HepG2 (cell line): ENCODE data around the gene NEU1. TPM values are rescaled to one million over a fixed set of nuclear protein-coding genes. Genes with fewer than 3 reads are reported as not detected.

Experiments
- ARNT ChIP-seq: fragments of 450-650 bp; IDR thresholded peaks from 2 replicates; pipeline ENCODE4 v1.6.1; 2017
- CEBPB ChIP-seq: IDR thresholded peaks from 2 replicates; pipeline ENCODE4 v1.6.1; 2011; ENCODE audit warnings: low read depth, low read length, improper control_type of control experiment, borderline replicate concordance
- DMTF1 ChIP-seq: sonication (generic); formaldehyde crosslinking; IDR thresholded peaks from 2 replicates; pipeline ENCODE4 v1.4.0; 2020; ENCODE audit warnings: mild to moderate bottlenecking, missing genetic modification reagents
- EZH2 ChIP-seq: conservative IDR thresholded peaks from 2 replicates; pipeline ENCODE4 v1.6.1; 2012; ENCODE audit warnings: mild to moderate bottlenecking, low read depth, low read length, moderate library complexity
- HMG20B ChIP-seq: conservative IDR thresholded peaks from 2 replicates; pipeline ENCODE4 v1.6.1; 2016; ENCODE audit warnings: missing genetic modification reagents, missing compliant biosample characterization
- HNF4A ChIP-seq: sonication (generic); formaldehyde crosslinking; IDR thresholded peaks from 2 replicates; pipeline ENCODE4 v1.4.0; 2020; ENCODE audit warnings: missing genetic modification reagents
- MAZ ChIP-seq, 2 experiments: sonication (generic) in 1 of 2; formaldehyde crosslinking in 1 of 2; IDR thresholded peaks; 2 replicates each; pipeline versions ENCODE4 v1.5.0 to v1.6.1; 2012 to 2020; ENCODE audit warnings: low read depth in 2 of 2, mild to moderate bottlenecking in 2 of 2, borderline replicate concordance in 1 of 2, improper control_type of control experiment in 1 of 2, low read length in 1 of 2, missing genetic modification reagents in 1 of 2, moderate library complexity in 1 of 2
- MED8 ChIP-seq: sonication (generic); formaldehyde crosslinking; IDR thresholded peaks from 2 replicates; pipeline ENCODE4 v1.8.1; 2023; ENCODE audit warnings: mild to moderate bottlenecking, missing genetic modification reagents; ENCODE audit not compliant: insufficient replicate concordance
- NCOA2 ChIP-seq: sonication (generic); formaldehyde crosslinking; IDR thresholded peaks from 2 replicates; pipeline ENCODE4 v1.8.0; 2022; ENCODE audit warnings: inconsistent platforms
- PHF21A ChIP-seq: sonication (generic); formaldehyde crosslinking; IDR thresholded peaks from 2 replicates; pipeline ENCODE4 v1.5.0; 2020; ENCODE audit warnings: mild to moderate bottlenecking, missing genetic modification reagents
- POLR2A ChIP-seq, 2 experiments: IDR thresholded peaks; 2 replicates each; pipeline ENCODE4 v1.6.1; 2011; ENCODE audit warnings: low read depth in 2 of 2, low read length in 2 of 2, mild to moderate bottlenecking in 1 of 2, moderate library complexity in 1 of 2; ENCODE audit not compliant: insufficient read depth in 1 of 2
- ZNF207 ChIP-seq: fragments of 450-650 bp; IDR thresholded peaks from 2 replicates; pipeline ENCODE4 v1.6.1; 2016; ENCODE audit warnings: antibody characterized with exemption, borderline replicate concordance
- ZNF335 ChIP-seq: sonication (generic); formaldehyde crosslinking; IDR thresholded peaks from 2 replicates; pipeline ENCODE4 v1.4.0; 2020; ENCODE audit warnings: missing genetic modification reagents
- ZNF407 ChIP-seq: sonication (generic); formaldehyde crosslinking; IDR thresholded peaks from one replicate; pipeline ENCODE4 v1.5.1; 2020; ENCODE audit warnings: mild to moderate bottlenecking, missing genetic modification reagents; ENCODE audit errors: not compliant biosample characterization
- ZNF552 ChIP-seq: sonication (generic); formaldehyde crosslinking; IDR thresholded peaks from 2 replicates; pipeline ENCODE4 v1.9.0; 2022; ENCODE audit warnings: missing genetic modification reagents, mild to moderate bottlenecking, borderline replicate concordance
- ZNF564 ChIP-seq: sonication (generic); formaldehyde crosslinking; IDR thresholded peaks from 2 replicates; pipeline ENCODE4 v1.8.1; 2023; ENCODE audit warnings: mild to moderate bottlenecking, missing genetic modification reagents
- ZNF788 ChIP-seq: sonication (generic); formaldehyde crosslinking; IDR thresholded peaks from 2 replicates; pipeline ENCODE4 v1.5.0; 2020; ENCODE audit warnings: mild to moderate bottlenecking, missing genetic modification reagents, borderline replicate concordance
- polyA plus RNA-seq, 8 experiments: library from polyadenylated mRNA; depleted of rRNA in 3 of 8; stranded (reverse) in 7 of 8; unstranded in 1 of 8; fragments of >200 nt; fragmentation: Illumina TruSeq in 4 of 8; extraction: Trizol in 4 of 8; gene quantifications; 2 replicates each; pipeline versions ENCODE4 v1.2.1 to v1.2.3, GENCODE V29; 2011 to 2016; ENCODE audit warnings: low read depth in 4 of 8, missing spikeins in 1 of 8, mixed read lengths in 1 of 8; ENCODE audit not compliant: insufficient read depth in 1 of 8
- total RNA-seq, 5 experiments: library from RNA; depleted of rRNA; stranded (reverse); fragments of >200 nt; fragmentation: Illumina TruSeq; extraction: Trizol; gene quantifications; 2 replicates each; pipeline ENCODE4 v1.2.3, GENCODE V29; 2016; ENCODE audit warnings: low read depth in 1 of 5

NEU1 gene
- total and polyA plus RNA-seq, 2 of the 13 experiments (the other 11 are each of a cell fraction or from before 2014, with no cell fraction given), result 215 to 297 TPM

GRCh38 chr6:31831350-31832215, 31.0 kb downstream of the NEU1 start (continued):
- peak; percentile 45 for TF ChIP-seq CEBPB
- TF ChIP-seq EZH2, result no peak
- TF ChIP-seq ZNF552 (CRISPR knock-in tag), result no peak
- 0 out of 4 replicates have a peak, but pooled peaks have one; percentile 19 to 21 for TF ChIP-seq POLR2A (IDR thresholded peaks at IDR 0.05; ENCODE audit: insufficient read depth in 1 of 2, low read depth in 2 of 2, low read length in 2 of 2)
- no peak for TF ChIP-seq DMTF1 (CRISPR knock-in tag)
- TF ChIP-seq ZNF335 (CRISPR knock-in tag), result 0 out of 2 replicates have a peak, but pooled peaks have one; percentile 27
- no peak for TF ChIP-seq ZNF207
- no peak for TF ChIP-seq ARNT
- TF ChIP-seq MED8 (CRISPR knock-in tag), result no peak
- TF ChIP-seq ZNF564 (CRISPR knock-in tag), result no peak
- no peak for TF ChIP-seq ZNF407 (CRISPR knock-in tag)
- peak; percentile 34; the same call in 1 of the 2 replicates for TF ChIP-seq ZNF788 (CRISPR knock-in tag)
- no peak for TF ChIP-seq NCOA2
- TF ChIP-seq HMG20B, result no peak
- TF ChIP-seq PHF21A (CRISPR knock-in tag), result peak; percentile 33; the same call in 1 of the 2 replicates
- no peak for TF ChIP-seq MAZ (IDR thresholded peaks at IDR 0.05; ENCODE audit: borderline replicate concordance, low read depth, low read length)
- TF ChIP-seq MAZ (CRISPR knock-in tag; IDR thresholded peaks at IDR 0.05; ENCODE audit: low read depth), result 0 out of 2 replicates have a peak, but pooled peaks have one; percentile 29
- TF ChIP-seq HNF4A (CRISPR knock-in tag), result peak; percentile 11; the same call in 1 of the 2 replicates
